Urinary bladder (tissue), 4 donors: ENCODE results near the gene METTL14. TPM values are rescaled to one million over a fixed set of nuclear protein-coding genes. Genes with fewer than 3 reads are reported as not detected.

Experiments
- DNase-seq: peaks from one replicate; pipeline ENCODE4 v3.0.0-alpha.2; 2015; ENCODE audit errors: extremely low spot score
- H3K27ac ChIP-seq: one replicate; pipeline ENCODE4 v1.5.1; 2013; ENCODE audit warnings: low read depth, mild to moderate bottlenecking, moderate library complexity
- H3K36me3 ChIP-seq: one replicate; pipeline ENCODE4 v1.6.1; 2013; ENCODE audit warnings: mild to moderate bottlenecking, moderate library complexity; ENCODE audit not compliant: insufficient read depth
- H3K4me1 ChIP-seq: one replicate; pipeline ENCODE4 v1.6.1; 2013; ENCODE audit warnings: mild to moderate bottlenecking, moderate library complexity; ENCODE audit not compliant: insufficient read depth
- H3K4me3 ChIP-seq: one replicate; pipeline ENCODE4 v1.5.1; 2013; ENCODE audit warnings: low read depth, low read length
- WGBS: extraction: QIAGEN DNeasy Blood & Tissue Kit; methylation state at CpG from one replicate; pipeline ENCODE4 v1.1.7; 2013; 5-methylcytosine and 5-hydroxymethylcytosine counted together
- polyA plus RNA-seq: library from polyadenylated mRNA; stranded (reverse); fragments of 200-250 nt; gene quantifications from one replicate; pipeline ENCODE4 v1.2.3, GENCODE V29; 2013
- small RNA-seq: library from RNA; depleted of rRNA; stranded (forward); fragments of <200 nt; gene quantifications from one replicate; pipeline ENCODE3, GENCODE V24; 2014
- total RNA-seq: library from RNA; depleted of rRNA; stranded (reverse); fragments of >200 nt; gene quantifications from one replicate; pipeline ENCODE4 v1.2.3, GENCODE V29; 2014
- donor health status: healthy with polysubstance abuse.
- donor health status: healthy.

Gene METTL14
- total and polyA plus RNA-seq, 2 donors: 14.9 to 25.7 TPM

DNA sequence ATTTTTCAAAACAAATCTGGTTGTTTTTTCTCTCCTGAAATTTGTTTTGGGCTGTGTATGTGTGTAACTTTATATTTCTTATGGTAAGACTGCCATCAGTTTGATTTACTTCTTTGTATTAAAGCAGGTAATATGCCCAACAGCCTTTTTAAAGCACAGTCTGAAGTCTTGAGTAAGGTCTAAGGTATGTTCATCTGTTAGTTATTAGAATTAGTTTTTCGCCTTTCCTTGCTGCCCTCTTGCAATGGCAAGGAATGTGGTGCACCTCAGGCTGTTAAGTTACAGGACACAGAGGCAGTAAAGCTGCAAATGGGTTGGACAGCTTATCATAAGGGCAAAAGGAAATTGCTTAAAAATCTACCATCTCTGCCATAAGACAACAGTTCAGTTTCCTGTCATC lies 71.8 kb downstream of the METTL14 start:
- H3K4me1 ChIP-seq: peaks cover 2% of the 10 kb centered on the region

DNA sequence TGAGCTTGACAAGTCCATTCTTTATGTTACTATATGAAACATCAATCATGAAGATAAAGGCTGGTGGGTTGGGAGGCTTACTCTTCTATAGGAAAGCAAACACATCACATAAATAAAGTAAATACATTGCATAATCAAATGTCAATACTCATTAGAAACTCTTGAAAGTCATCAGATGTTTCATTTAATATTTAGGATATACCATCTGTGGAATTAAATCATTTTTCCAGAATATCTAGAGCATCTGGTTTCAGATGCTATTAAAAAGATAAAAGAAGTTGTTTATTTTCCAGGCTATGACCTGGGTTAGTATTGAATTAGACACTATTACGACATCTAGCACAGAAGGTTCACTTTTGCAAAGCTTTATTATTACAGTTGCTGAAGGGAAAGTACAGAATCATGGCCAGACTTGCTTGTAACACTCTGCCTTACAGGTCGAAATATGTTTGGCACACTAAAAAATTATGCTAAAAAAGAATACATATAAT lies 72.6 kb downstream of the METTL14 start:
- Histone ChIP-seq H3K36me3 (no peaks in the 10 kb centered on the region), H3K4me1 (peaks cover 2% of the 10 kb centered on the region), H3K27ac (peak overlapping the region; percentile 50), H3K4me3 (no peak overlapping the region)
- 19% methylated on average over 2 of the region's 2 CpGs for WGBS
- DNase-seq: no peak

More for the DNA sequence above, 71.8 kb downstream of the METTL14 start:
- WGBS: 88% methylated on average over 1 of the region's 1 CpG
- no peak for DNase-seq
- Histone ChIP-seq H3K27ac (peak overlapping the region; percentile 2), H3K36me3 (no peaks in the 10 kb centered on the region), H3K4me3 (no peak overlapping the region)

DNA sequence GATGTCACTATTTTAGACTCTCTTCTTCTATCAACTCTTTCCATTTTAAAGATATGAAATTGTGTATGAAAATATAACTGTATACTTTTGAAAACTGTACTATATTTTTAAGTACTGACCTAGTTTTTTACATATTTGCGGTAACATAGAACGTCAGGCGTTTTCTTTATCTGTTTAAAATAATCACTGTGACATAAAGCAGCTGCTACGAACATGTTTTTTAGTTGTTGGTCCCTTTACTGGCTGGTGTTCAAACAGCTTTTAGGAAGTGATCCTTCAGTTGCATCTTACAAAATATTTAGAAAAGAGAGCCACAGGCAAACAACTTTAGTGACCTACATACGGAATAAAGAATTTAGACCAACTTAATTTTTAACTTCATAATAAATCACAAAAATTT lies 73.1 kb downstream of the METTL14 start:
- WGBS: 21% methylated on average over 5 of the region's 5 CpGs
- no peak for DNase-seq
- H3K27ac ChIP-seq: no peak overlapping the region
- no peak overlapping the region for H3K4me3 ChIP-seq
- peaks cover 2% of the 10 kb centered on the region for H3K4me1 ChIP-seq
- H3K36me3 ChIP-seq: no peaks in the 10 kb centered on the region

DNA sequence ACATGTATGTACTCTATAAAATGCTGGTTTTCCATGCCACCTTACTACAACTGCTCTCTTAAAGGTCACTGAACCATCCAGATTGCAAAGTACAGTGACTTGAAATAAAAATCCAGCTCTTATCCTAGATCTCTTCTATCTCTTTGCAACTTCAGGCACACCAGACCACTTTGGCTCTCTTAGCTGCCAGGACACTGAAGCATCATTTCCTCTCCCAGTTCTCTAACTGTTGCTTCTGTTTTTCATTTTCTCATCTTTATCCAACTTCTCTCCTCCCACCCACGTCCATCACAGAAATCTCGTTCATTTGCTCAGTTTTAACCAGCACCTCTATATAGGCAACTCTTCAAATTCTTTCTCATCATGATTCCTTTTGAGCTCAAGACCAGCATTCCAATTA lies 74.3 kb downstream of the METTL14 start:
- Histone ChIP-seq H3K27ac (peak overlapping the region; percentile 74), H3K4me1 (peaks cover 2% of the 10 kb centered on the region), H3K4me3 (no peak overlapping the region), H3K36me3 (no peaks in the 10 kb centered on the region)
- no peak for DNase-seq
- WGBS: 34% methylated on average over 2 of the region's 2 CpGs

DNA sequence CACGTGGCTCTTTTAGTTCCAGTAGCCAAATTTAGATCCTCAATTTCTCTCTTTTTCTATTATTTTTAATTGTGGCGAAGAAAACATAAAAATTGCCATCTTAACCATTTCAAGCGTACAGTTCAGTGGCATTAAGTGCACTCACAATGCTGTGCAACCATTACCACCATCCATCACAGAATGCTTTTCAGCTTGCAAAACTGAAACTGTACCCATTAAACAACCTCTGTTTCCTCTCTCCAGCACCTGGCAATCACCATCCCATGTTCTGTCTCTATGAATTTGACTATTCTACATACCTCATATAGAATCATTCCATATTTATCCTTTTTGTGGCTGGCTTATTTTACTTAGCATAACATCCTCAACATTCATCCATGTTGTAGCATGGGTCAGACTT lies 74.9 kb downstream of the METTL14 start:
- H3K36me3 ChIP-seq: no peaks in the 10 kb centered on the region
- peaks cover 2% of the 10 kb centered on the region for H3K4me1 ChIP-seq
- DNase-seq: no peak
- WGBS: 91% methylated on average over 3 of the region's 3 CpGs
- H3K4me3 ChIP-seq: no peak overlapping the region
- peak overlapping the region; percentile 74 for H3K27ac ChIP-seq

DNA sequence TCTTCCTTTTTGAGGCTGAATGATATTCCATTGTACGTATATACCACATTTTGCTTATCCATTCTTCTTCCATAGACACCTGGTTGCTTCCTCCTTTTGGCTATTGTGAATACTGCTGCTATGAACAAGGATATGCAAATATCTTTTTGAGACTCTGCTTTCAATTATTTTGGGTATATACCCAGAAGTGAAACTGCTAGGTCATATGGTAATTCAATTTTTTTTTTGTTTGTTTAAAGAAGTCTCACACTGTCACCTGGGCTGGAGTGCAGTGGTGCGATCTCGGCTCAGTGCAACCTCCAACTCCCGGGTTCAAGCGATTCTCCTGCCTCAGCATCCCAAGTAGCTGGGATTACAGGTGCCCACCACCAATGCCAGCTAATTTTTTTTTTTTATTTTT lies 75.3 kb downstream of the METTL14 start:
- H3K27ac ChIP-seq: peak overlapping the region; percentile 23
- no peaks in the 10 kb centered on the region for H3K36me3 ChIP-seq
- peaks cover 2% of the 10 kb centered on the region for H3K4me1 ChIP-seq
- no peak for DNase-seq
- H3K4me3 ChIP-seq: no peak overlapping the region
- WGBS: 97% methylated on average over 5 of the region's 5 CpGs

DNA sequence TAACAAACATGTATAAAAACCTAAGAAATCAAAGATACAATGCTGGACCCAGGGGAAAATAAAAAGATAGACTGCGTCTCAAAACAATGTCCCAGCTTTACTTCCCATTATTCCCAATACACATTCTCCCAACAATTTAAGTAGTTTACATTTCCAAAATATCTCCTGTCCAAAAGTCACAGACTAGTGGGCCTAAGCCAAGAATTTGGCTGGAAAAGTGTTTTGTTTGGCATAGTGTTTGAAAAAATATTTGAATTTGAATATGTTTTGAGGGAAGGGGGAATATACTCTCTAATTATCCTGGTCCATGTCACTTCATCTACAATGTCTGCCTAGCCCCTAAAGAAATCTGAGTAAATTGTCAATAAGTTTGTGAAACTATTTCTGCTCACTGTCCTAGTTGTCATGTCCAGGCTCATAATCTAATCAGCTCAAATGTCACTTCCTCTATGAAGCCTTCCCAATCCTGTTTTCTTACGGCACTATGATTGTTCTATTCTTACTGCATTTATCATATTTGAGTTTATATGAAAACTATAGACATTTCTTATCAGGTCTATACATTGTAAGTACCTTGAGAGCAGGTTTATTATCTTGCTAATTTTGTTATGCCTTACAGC lies 76.3 kb downstream of the METTL14 start:
- DNase-seq: no peak
- Histone ChIP-seq H3K4me3 (no peak overlapping the region), H3K27ac (peak overlapping the region; percentile 38), H3K36me3 (no peaks in the 10 kb centered on the region), H3K4me1 (peaks cover 2% of the 10 kb centered on the region)
- 43% methylated on average over 2 of the region's 2 CpGs for WGBS

DNA sequence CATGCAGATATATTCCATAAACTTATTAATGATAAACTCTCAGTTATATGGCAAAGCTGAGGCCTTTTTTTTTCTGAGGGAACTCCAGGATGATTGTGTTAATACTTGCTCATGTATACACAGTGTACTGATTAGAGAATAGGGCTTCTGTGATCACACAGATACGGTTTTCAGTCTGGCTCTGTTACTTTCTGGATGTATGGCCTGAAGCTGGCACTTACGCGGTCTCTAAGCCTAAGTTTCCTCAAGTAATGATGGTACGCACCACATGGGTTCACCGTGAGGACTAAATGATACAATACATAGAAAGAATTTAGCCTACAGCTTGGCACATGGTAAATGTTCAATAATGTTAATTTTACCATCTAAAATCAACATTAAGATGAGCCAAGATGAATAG lies 77.0 kb downstream of the METTL14 start:
- H3K4me1 ChIP-seq: peaks cover under 1% of the 10 kb centered on the region
- no peak overlapping the region for H3K27ac ChIP-seq
- 43% methylated on average over 5 of the region's 5 CpGs for WGBS
- no peaks in the 10 kb centered on the region for H3K36me3 ChIP-seq
- DNase-seq: no peak
- H3K4me3 ChIP-seq: no peak overlapping the region

GRCh38 chr4:118762730-118763477 lies 77.7 kb downstream of the METTL14 start:
- no peak for DNase-seq
- no peaks in the 10 kb centered on the region for H3K4me1 ChIP-seq
- no peaks in the 10 kb centered on the region for H3K36me3 ChIP-seq
- WGBS: 55% methylated on average over 3 of the region's 3 CpGs
- no peak overlapping the region for H3K4me3 ChIP-seq
- no peak overlapping the region for H3K27ac ChIP-seq

Small RNAs within 50 kb of the gene (small RNA-seq; reads per million reads assigned to genes)
- not detected for gene SEPT14P4

Other genes with a start within 250 kb of the METTL14 start
- gene SEC24D, start 150.7 kb downstream of the METTL14 start, total RNA-seq: 148 TPM
- 28.9 TPM for gene SEC24D, start 150.7 kb downstream of the METTL14 start, polyA plus RNA-seq
- 428 TPM for gene SYNPO2, start 203.5 kb downstream of the METTL14 start, total RNA-seq
- gene SYNPO2, start 203.5 kb downstream of the METTL14 start, polyA plus RNA-seq: 529 TPM